NCI-H128 (cell line): ENCODE results near the gene TRDMT1.

ENCODE experiments used
- DNase-seq: peaks from one replicate; lab custom pipeline; 2025; ENCODE audit not compliant: unreplicated experiment; lab: John Stamatoyannopoulos, UW

TRDMT1 gene

GRCh38 chr10:17106991-17107390 is 94.5 kb downstream of the TRDMT1 start:
- DNase-seq: no peak

DNA sequence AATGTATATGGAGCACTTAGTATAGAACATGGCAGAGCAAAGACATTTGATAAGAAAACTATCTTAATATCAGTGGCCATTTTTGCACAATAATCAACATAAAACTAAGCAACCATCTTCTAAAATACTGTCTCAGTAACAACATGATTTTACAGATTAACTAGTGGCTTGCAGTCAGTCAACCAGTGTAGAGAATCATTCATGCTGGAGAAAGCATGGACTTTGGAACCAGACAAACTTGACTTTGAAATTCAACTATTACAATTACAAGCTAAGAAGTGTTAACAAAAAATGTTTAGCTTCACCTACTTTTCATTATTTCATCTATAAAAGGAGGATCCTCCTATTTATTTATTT is 99.6 kb downstream of the TRDMT1 start:
- no peak for DNase-seq

GRCh38 chr10:17101257-17101909 is 100.1 kb downstream of the TRDMT1 start:
- no peak for DNase-seq

DNA sequence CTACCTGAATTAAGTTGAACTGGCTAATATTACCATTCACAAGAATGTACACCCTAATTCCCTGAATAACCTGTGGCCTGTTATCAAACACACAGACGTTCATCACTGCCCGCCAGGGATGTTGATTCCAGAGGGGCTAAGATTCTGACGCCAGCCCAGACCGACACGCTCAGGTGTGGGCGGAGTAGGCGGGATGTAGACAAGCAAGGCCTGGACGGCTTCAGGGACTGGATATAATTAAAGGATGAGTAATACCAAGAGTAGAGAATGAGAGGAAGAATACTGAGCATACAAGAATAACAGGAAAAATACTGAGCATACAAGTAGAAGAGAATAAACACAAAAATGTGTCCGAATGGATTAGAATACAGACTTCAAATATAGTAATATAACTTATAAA is 100.9 kb downstream of the TRDMT1 start:
- DNase-seq: no peak

DNA sequence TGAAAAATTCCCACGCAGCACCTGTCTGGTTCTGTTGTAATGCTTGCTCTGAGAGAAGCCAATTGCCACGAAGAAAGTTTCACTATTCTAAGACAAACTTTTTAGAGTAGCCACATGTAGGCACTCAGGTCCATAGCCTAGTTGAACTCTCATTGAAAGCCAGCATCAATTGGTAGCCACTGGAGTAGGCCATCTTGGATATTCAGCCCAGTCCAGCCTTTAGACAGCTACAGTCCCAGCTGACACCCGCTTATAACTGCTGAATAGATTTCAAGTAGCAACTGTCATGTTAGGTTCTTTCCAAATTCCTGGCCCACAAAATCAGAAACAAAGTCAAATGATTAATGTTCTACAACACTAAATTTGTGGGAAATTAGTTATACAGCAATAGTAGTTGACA is 103.5 kb downstream of the TRDMT1 start:
- DNase-seq: no peak
